Keratinocyte (primary cell): ENCODE data around the gene FAM221B. TPM values are rescaled to one million over a fixed set of nuclear protein-coding genes. Genes with fewer than 3 reads are reported as not detected.

ENCODE experiments used
- DNase-seq: peaks from one replicate; pipeline ENCODE4 v3.0.0-alpha.2; 2011; ENCODE audit warnings: low read depth, missing footprints, low spot score
- FAIRE-seq: peaks from 2 replicates; lab custom pipeline; 2011; peaks lifted over from hg19 to GRCh38; lab: Jason Lieb, UNC
- H2AFZ ChIP-seq: 2 replicates; pipeline ENCODE4 v1.6.0; 2012; ENCODE audit warnings: low read length, control low read depth, inconsistent platforms; ENCODE audit not compliant: control insufficient read depth
- H3K27ac ChIP-seq: 2 replicates; pipeline ENCODE4 v1.5.1; 2011; ENCODE audit warnings: low read length; ENCODE audit not compliant: control insufficient read depth, insufficient read depth
- H3K27me3 ChIP-seq: 3 replicates; pipeline ENCODE4 v1.6.0; 2011; ENCODE audit warnings: low read length; ENCODE audit not compliant: control insufficient read depth, insufficient read depth; ENCODE audit errors: extremely low read depth
- H3K36me3 ChIP-seq, 2 experiments: 2 replicates in 1 of 2; 3 replicates in 1 of 2; pipeline ENCODE4 v1.5.1; 2011; ENCODE audit warnings: low read length in 2 of 2, mild to moderate bottlenecking in 1 of 2; ENCODE audit not compliant: control insufficient read depth in 2 of 2, insufficient read depth in 2 of 2; ENCODE audit errors: extremely low read depth in 1 of 2
- H3K4me1 ChIP-seq: 3 replicates; pipeline ENCODE4 v1.5.1; 2011; ENCODE audit warnings: low read length; ENCODE audit not compliant: control insufficient read depth, insufficient read depth; ENCODE audit errors: extremely low read depth
- H3K4me2 ChIP-seq: 3 replicates; pipeline ENCODE4 v1.6.0; 2011; ENCODE audit warnings: low read depth, low read length; ENCODE audit not compliant: control insufficient read depth, insufficient read depth; ENCODE audit errors: extremely low read depth
- H3K4me3 ChIP-seq, 3 experiments: fragments of 200-600 bp in 1 of 3; sonication (generic) in 1 of 3; 2 replicates in 2 of 3; 3 replicates in 1 of 3; pipeline ENCODE4 v1.5.1; 2011 to 2016; ENCODE audit warnings: low read length in 3 of 3, mild to moderate bottlenecking in 3 of 3, control low read depth in 2 of 3, inconsistent platforms in 1 of 3, low read depth in 1 of 3, mixed read lengths in 1 of 3, mixed run types in 1 of 3, moderate library complexity in 1 of 3; ENCODE audit not compliant: control insufficient read depth in 2 of 3, insufficient read depth in 2 of 3; ENCODE audit errors: extremely low read depth in 1 of 3
- H3K79me2 ChIP-seq: 2 replicates; pipeline ENCODE4 v1.6.0; 2012; ENCODE audit warnings: low read length; ENCODE audit not compliant: control insufficient read depth, insufficient read depth
- H3K9ac ChIP-seq: 3 replicates; pipeline ENCODE4 v1.6.0; 2011; ENCODE audit warnings: low read length; ENCODE audit not compliant: control insufficient read depth, insufficient read depth; ENCODE audit errors: extremely low read depth
- H3K9me1 ChIP-seq: 3 replicates; pipeline ENCODE4 v1.6.0; 2011; ENCODE audit warnings: low read length; ENCODE audit not compliant: control insufficient read depth, insufficient read depth; ENCODE audit errors: extremely low read depth
- H3K9me3 ChIP-seq: 2 replicates; pipeline ENCODE4 v1.5.1; 2012; ENCODE audit warnings: low read depth, low read length; ENCODE audit not compliant: control insufficient read depth
- H4K20me1 ChIP-seq: 3 replicates; pipeline ENCODE4 v1.6.0; 2011; ENCODE audit warnings: low read length; ENCODE audit not compliant: control insufficient read depth, insufficient read depth; ENCODE audit errors: extremely low read depth
- EZH2 ChIP-seq: IDR thresholded peaks from one replicate; pipeline ENCODE4 v1.6.1; 2012; ENCODE audit warnings: inconsistent platforms, mild to moderate bottlenecking, low read length, moderate library complexity
- dilution Hi-C: fragments of 300-500 bp; cut with MboI; formaldehyde crosslinking; loops from one replicate; pipeline ENCODE4 v1.7.0; 2020; ENCODE audit warnings: low sequenced_read_pairs; ENCODE audit not compliant: extremely low pct_ligation_motif_present
- polyA plus RNA-seq, 5 experiments: library from polyadenylated mRNA; depleted of rRNA in 3 of 5; stranded (reverse) in 3 of 5; stranded (forward) in 1 of 5; unstranded in 1 of 5; fragments of >200 nt; gene quantifications; 1 replicate in 1 of 5; 2 replicates in 3 of 5; 3 replicates in 1 of 5; pipeline versions ENCODE4 v1.2.1 to v1.2.3, GENCODE V29; 2011 to 2012; ENCODE audit warnings: missing spikeins in 2 of 5, low read depth in 1 of 5, low replicate concordance in 1 of 5
- TF ChIP-seq, protein P1 (sequence below), 3 experiments: IDR thresholded peaks in 1 of 3; conservative IDR thresholded peaks in 1 of 3; optimal IDR thresholded peaks in 1 of 3; 2 replicates in 2 of 3; 3 replicates in 1 of 3; pipeline versions ENCODE3 to v1.5.1; 2011; ENCODE audit warnings: low read length in 3 of 3, mild to moderate bottlenecking in 3 of 3, moderate library complexity in 2 of 3, control low read depth in 1 of 3, inconsistent platforms in 1 of 3; ENCODE audit not compliant: insufficient read depth in 2 of 3; ENCODE audit errors: extremely low read depth in 1 of 3

Gene FAM221B
- polyA plus RNA-seq, 1 donor (not counting 4 experiments of a cell fraction or from before 2014, with no cell fraction given) = not detected

DNA sequence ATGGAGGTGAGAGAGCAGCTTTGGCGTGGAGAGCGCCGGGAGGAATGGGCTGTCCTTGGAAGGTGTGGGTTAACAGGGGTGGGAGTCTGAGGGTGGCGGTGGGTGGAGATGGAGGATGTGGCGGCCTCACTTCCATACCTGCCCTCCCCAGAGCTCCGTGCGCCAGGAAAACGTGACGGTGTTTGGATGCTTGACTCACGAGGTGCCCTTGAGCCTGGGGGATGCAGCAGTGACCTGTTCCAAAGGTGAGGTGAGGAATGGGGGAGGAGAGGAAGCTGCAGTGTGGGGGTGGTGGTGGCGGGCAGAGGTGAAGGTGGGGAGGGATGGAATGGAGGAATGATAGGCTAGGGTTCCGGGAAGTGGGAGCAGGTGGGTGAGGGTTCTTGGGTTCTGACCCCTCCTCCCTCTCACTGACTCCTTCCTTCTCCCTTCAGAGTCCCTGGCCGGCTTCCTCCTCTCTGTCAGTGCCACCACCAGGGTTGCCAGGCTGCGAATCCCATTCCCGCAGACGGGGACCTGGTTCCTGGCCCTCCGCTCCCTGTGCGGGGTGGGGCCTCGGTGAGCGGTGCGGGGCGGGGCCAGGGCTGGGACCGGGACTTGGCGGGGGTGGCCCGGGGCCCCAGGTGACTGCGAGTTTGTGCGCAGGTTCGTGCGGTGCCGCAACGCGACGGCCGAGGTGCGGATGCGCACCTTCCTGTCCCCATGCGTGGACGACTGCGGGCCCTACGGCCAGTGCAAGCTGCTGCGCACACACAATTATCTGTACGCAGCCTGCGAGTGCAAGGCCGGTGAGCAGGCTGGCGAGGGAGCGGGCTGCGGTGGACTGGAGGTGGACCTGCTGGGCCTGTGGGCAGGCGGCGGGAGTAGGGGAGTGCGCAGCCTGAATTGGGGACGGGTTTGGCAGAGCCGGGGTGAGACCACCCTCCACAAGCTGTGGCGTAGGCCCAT lies 17.6 kb upstream of the FAM221B start:
- no peaks in the 10 kb centered on the region for H4K20me1 ChIP-seq
- peaks cover 0 to 1% of the 10 kb centered on the region in 2 experiments for H3K36me3 ChIP-seq
- TF ChIP-seq, protein P1, sequence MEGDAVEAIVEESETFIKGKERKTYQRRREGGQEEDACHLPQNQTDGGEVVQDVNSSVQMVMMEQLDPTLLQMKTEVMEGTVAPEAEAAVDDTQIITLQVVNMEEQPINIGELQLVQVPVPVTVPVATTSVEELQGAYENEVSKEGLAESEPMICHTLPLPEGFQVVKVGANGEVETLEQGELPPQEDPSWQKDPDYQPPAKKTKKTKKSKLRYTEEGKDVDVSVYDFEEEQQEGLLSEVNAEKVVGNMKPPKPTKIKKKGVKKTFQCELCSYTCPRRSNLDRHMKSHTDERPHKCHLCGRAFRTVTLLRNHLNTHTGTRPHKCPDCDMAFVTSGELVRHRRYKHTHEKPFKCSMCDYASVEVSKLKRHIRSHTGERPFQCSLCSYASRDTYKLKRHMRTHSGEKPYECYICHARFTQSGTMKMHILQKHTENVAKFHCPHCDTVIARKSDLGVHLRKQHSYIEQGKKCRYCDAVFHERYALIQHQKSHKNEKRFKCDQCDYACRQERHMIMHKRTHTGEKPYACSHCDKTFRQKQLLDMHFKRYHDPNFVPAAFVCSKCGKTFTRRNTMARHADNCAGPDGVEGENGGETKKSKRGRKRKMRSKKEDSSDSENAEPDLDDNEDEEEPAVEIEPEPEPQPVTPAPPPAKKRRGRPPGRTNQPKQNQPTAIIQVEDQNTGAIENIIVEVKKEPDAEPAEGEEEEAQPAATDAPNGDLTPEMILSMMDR (optimal IDR thresholded peaks at IDR 0.05 in 1 of 3, IDR thresholded peaks at IDR 0.05 in 1 of 3, conservative IDR thresholded peaks at IDR 0.05 in 1 of 3; ENCODE audit: extremely low read depth in 1 of 3, insufficient read depth in 2 of 3, low read length in 3 of 3) = no peak
- TF ChIP-seq EZH2 = no peak
- no peaks in the 10 kb centered on the region for H3K27me3 ChIP-seq
- dilution Hi-C loops = no loop called here
- H3K9ac ChIP-seq = peak overlapping the region; percentile 4
- H3K79me2 ChIP-seq = no peaks in the 10 kb centered on the region
- FAIRE-seq = peak; percentile 52
- no peak for DNase-seq
- peak overlapping the region; percentile 42 for H2AFZ ChIP-seq
- H3K4me2 ChIP-seq = peak overlapping the region; percentile 34
- H3K9me1 ChIP-seq = peaks cover 2% of the 10 kb centered on the region
- peak overlapping the region in 1 of 3 experiments; percentile 17 for H3K4me3 ChIP-seq
- H3K27ac ChIP-seq = peak overlapping the region; percentile 53
- H3K9me3 ChIP-seq = no peaks in the 10 kb centered on the region
- H3K4me1 ChIP-seq = peaks cover 37% of the 10 kb centered on the region

DNA sequence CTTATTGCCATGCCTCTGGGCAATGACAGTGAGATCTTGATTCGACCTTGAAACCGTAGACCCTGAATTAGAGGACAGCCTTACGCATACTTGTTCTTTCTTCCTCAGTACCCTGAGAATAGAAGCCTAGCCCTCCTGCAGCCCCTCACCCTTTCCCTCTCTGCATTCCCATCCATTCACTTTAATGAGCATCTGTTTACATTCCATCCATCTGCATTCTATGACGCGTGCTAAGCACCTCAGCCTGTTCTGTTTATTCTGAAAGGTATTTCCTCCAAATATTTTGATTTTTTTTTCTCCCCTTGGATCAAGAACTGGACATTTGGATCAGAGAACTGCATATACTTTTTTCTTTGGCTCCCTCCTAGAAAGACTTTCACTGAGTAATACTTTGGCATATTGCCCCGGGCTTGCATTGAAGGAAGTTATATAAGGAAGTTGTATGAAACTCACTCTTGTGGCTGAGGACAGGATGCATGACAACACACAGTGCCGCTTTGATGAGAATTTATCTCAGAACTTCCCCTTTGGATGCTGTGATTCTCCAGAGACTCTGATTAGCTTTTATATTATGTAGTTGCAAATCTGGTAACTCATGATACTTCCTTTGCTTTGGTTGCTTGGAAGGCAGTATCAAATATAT lies 16.2 kb upstream of the FAM221B start:
- FAIRE-seq (peak; percentile 91), DNase-seq (no peak)
- H3K9me3 ChIP-seq = no peaks in the 10 kb centered on the region
- H3K27me3 ChIP-seq = no peaks in the 10 kb centered on the region
- no peak overlapping the region for H3K4me3 ChIP-seq
- H3K4me2 ChIP-seq = peak overlapping the region; percentile 34
- no peak overlapping the region for H2AFZ ChIP-seq
- dilution Hi-C loops = no loop called here
- peaks cover 2% of the 10 kb centered on the region for H3K9me1 ChIP-seq
- H3K36me3 ChIP-seq = peaks cover 0 to under 1% of the 10 kb centered on the region in 2 experiments
- no peak overlapping the region for H3K9ac ChIP-seq
- peaks cover 37% of the 10 kb centered on the region for H3K4me1 ChIP-seq
- no peaks in the 10 kb centered on the region for H3K79me2 ChIP-seq
- TF ChIP-seq, protein P1 (optimal IDR thresholded peaks at IDR 0.05 in 1 of 3, IDR thresholded peaks at IDR 0.05 in 1 of 3, conservative IDR thresholded peaks at IDR 0.05 in 1 of 3; ENCODE audit: extremely low read depth in 1 of 3, insufficient read depth in 2 of 3, low read length in 3 of 3) = no peak
- no peak for TF ChIP-seq EZH2
- no peaks in the 10 kb centered on the region for H4K20me1 ChIP-seq
- peak overlapping the region; percentile 53 for H3K27ac ChIP-seq
